Gastroesophageal sphincter (tissue), 3 donors: ENCODE results near the gene GPLD1.

ENCODE experiments used
- CTCF ChIP-seq, 4 experiments: fragments of 200-600 bp in 2 of 4; fragments of 450-650 bp in 2 of 4; sonication (generic) in 1 of 4; IDR thresholded peaks; one replicate each; pipeline ENCODE4 v1.5.1; 2017 to 2019; ENCODE audit warnings: antibody characterized with exemption in 4 of 4, mild to moderate bottlenecking in 2 of 4, moderate library complexity in 2 of 4
- POLR2A ChIP-seq, 2 donors: fragments of 450-650 bp; IDR thresholded peaks; one replicate each; pipeline ENCODE4 v1.6.1; 2017; ENCODE audit warnings: antibody characterized with exemption in 2 of 2, mild to moderate bottlenecking in 2 of 2, moderate library complexity in 1 of 2
- POLR2AphosphoS5 ChIP-seq: sonication (generic); formaldehyde crosslinking; IDR thresholded peaks from one replicate; pipeline ENCODE4 v1.6.1; 2017; ENCODE audit warnings: antibody characterized with exemption

- TF ChIP-seq CTCF (IDR thresholded peaks at IDR 0.05) = no peak
- TF ChIP-seq POLR2AphosphoS5 = no peak
- TF ChIP-seq POLR2A (IDR thresholded peaks at IDR 0.05) = no peak
Measured at GRCh38 chr6:24410622-24411021, 78.8 kb downstream of the GPLD1 start.
